HG02588 (cell line): ENCODE measurements around the gene DDAH2.

Source experiments
- ATAC-seq: cut with Tn5 transposase; IDR thresholded peaks from one replicate; pipeline ENCODE4 v1.9.1; 2021; ENCODE audit warnings: mild to moderate bottlenecking, moderate library complexity; ENCODE audit not compliant: unreplicated experiment

The DDAH2 gene

GRCh38 chr6:31761343-31761742, 32.2 kb upstream of the DDAH2 start:
- no peak for ATAC-seq

- no peak for ATAC-seq
Measured at GRCh38 chr6:31760790-31761189, 31.7 kb upstream of the DDAH2 start.

- no peak for ATAC-seq
Measured at GRCh38 chr6:31758281-31758680, 29.2 kb upstream of the DDAH2 start.

GRCh38 chr6:31752739-31753319, 23.7 kb upstream of the DDAH2 start:
- ATAC-seq = no peak

DNA sequence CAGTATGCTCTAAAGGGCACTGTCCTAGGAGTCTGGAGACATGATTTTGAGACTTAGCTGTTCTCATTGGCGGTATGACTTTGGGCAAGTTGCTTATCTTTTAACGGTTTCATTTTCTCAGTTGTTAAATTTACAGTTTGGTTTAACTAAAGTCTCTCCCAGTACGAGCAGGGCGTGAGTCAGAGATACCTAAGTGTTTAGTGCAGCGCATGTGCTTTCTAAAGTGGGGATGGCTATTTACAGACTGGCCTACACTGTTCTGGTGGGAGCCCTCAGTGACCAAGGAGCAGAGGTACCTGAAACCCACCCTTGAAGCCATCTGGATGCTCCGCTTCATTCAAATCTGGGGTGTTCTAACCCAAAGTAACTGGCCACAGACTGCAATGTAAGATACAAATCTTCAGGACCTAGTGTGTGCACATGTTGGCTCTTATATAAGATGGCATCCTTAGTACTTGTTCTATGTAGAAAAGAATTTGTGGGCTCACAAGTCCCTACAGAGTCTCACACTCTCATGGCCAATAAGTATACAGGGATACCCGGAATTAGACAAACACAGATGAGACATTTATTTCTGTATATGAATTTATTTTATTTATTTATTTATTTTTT, 21.4 kb upstream of the DDAH2 start:
- ATAC-seq = no peak

DNA sequence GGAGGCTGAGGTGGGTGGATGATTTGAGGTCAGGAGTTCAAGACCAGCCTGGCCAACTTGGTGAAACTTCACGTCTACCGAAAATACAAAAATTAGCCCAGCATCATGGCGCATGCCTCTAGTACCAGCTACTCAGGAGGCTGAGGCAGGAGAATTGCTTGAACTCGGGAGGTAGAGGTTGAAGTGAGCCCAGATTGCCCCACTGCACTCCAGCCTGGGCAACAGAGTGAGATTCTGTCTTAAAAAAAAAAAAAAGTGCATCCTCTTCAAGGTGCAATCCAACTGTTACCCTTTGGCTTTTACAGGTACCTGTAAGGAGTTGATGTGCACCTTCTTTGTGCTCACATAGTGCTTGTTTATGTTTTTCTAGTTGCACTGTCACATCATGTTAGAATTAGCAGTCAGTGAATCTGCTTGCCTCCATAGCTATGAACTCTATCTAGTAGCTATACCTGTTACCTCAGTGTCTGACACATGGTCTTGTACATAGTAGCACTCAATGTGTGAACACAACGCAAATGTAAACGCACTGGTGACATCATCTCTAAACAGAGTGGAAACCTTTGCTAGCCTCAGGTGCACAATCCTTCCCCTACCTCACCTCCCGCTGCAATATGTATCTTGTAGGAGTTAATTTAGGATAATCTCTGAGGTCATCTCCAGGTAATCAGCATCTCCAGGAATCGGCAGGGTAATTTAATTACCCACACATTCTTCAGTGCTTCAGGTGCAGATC, 20.4 kb upstream of the DDAH2 start:
- no peak for ATAC-seq

GRCh38 chr6:31744422-31744821, 15.3 kb upstream of the DDAH2 start:
- no peak for ATAC-seq

- ATAC-seq = no peak
Measured at GRCh38 chr6:31742894-31743293, 13.8 kb upstream of the DDAH2 start.

GRCh38 chr6:31741815-31742214, 12.7 kb upstream of the DDAH2 start:
- no peak for ATAC-seq

- ATAC-seq = no peak
Measured at GRCh38 chr6:31740397-31741223, 11.5 kb upstream of the DDAH2 start.

GRCh38 chr6:31739639-31740396, 10.7 kb upstream of the DDAH2 start, which contains the start of gene MSH5:
TSS of gene MSH5 (plus strand) at chr6:31740005. CDS start at chr6:31740467, 462 bp downstream.
- peak; percentile 66 for ATAC-seq

GRCh38 chr6:31737991-31738979, 9.2 kb upstream of the DDAH2 start:
- ATAC-seq = no peak

DNA sequence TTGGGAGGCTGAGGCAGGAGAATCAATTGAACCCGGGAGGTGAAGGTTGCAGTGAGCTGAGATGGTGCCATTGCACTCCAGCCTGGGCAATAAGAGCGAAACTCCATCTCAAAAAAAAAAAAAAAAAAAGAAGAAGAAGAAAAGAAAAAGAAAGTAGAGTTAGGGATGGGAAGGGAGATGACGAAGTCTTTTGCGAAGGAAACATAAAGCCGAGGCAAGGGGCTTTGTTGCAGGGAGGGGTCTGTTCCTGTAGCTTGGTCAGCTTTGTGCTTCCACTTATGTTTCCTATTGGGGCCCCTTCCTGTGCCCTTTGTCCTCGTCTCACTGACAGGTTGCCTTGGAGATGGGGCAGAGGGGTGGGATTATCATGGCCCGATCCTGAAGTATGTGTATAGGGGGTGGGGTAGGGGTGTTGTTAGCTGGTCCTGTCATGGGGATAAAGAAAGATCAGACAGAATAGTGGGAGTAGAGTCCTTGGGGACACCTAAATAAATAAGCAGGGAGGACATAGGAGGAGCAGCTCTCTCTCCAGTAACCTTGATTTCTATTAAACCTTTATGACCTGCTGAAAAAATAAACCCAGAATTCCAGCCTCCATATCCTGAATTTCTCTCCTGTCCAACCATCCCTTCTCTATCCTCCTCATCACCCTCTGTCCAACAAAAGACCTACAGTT, 8.4 kb upstream of the DDAH2 start:
- ATAC-seq = no peak

DNA sequence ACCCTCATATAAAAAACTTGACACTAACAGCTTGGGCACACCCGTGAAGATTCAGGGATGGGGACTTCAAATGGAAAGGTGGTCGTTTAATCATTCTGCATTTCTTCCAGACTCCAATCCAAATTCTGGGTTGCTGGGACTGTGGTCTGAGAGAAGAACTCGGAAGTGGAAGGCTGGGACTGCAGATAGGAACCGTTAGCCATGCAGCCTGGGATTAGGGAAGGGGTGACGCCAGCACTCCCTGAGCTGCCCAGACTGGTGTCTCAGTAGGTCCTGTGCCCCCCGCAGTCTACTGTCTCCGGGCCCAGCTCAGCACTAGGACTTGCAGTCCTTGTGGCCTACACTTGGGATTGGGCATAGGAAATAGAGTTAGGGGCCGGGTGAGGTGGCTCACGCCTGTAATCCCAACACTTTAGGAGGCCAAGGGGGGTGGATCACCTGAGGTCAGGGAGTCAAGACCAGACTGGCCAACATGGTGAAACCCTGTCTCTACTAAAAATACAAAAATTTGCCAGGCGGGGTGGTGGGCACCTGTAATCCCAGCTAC, 7.7 kb upstream of the DDAH2 start:
- no peak for ATAC-seq

- no peak for ATAC-seq
Measured at GRCh38 chr6:31736021-31736767, 7.1 kb upstream of the DDAH2 start, which contains the start of gene CLIC1. TSS of gene CLIC1 (minus strand) at chr6:31736530. CDS start at chr6:31736300, 230 bp downstream.

- no peak for ATAC-seq
Measured at GRCh38 chr6:31734821-31735406, 5.8 kb upstream of the DDAH2 start.

DNA sequence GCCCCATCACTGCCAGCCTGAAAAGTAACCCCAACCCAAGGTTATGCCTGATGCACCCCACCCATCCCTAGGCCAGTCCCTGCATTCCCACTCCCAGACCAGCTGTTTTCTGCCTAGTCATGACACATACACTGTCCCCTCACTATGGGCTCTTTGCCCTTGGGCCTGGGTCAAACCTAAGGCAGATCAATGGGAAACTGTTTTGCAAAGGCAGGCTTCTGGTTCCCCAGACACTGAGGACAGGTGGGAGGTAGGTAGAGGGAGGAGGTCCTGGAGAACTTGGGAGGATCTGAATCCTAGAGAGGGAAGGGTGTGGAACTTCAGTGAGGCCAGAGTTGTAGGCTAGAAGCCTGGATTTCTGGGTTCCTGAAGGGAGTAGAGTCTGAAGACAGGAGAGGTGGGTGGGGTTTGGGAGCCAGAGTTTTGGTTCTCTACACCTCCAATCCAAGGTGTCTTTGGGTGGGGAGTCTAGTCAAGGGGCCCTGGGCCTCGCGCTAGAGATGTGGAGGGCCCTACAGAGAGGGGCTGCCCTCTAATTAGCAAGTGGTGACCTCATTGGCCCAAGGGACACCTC, 5.2 kb upstream of the DDAH2 start:
- ATAC-seq = no peak
